Smooth muscle cell (in vitro differentiated cells): Measurements from ENCODE around the gene GPATCH4. TPM values are rescaled to one million over a fixed set of nuclear protein-coding genes. Genes with fewer than 3 reads are reported as not detected.
"Not testable (repeated sequence)": the region's sequence is repeated elsewhere in the genome, so short reads cannot be mapped to it uniquely, and the experiment has no call there.

Experiments used
- DNase-seq: peaks from one replicate; lab custom pipeline; 2025; ENCODE audit not compliant: unreplicated experiment; lab: John Stamatoyannopoulos, UW
- H2AFZ ChIP-seq: fragments of 200-600 bp; sonication (generic); 2 replicates; pipeline ENCODE4 v1.6.0; 2016; ENCODE audit warnings: antibody characterized with exemption, low read depth, mild to moderate bottlenecking
- H3F3A ChIP-seq: fragments of 200-600 bp; sonication (generic); 2 replicates; pipeline ENCODE4 v1.6.0; 2017; ENCODE audit warnings: antibody characterized with exemption, low read depth
- H3K27ac ChIP-seq: fragments of 200-600 bp; sonication (generic); 2 replicates; pipeline ENCODE4 v1.5.1; 2016; ENCODE audit warnings: low read depth, mild to moderate bottlenecking
- H3K27me3 ChIP-seq: fragments of 200-600 bp; sonication (generic); 2 replicates; pipeline ENCODE4 v1.6.1; 2016; ENCODE audit warnings: low read depth, mild to moderate bottlenecking
- H3K36me3 ChIP-seq: fragments of 200-600 bp; sonication (generic); 2 replicates; pipeline ENCODE4 v1.5.1; 2016; ENCODE audit warnings: low read depth
- H3K4me1 ChIP-seq: fragments of 200-600 bp; sonication (generic); 2 replicates; pipeline ENCODE4 v1.5.1; 2016; ENCODE audit warnings: low read depth
- H3K4me2 ChIP-seq: fragments of 200-600 bp; sonication (generic); 2 replicates; pipeline ENCODE4 v1.6.0; 2016; ENCODE audit warnings: mild to moderate bottlenecking
- H3K4me3 ChIP-seq: fragments of 200-600 bp; sonication (generic); 2 replicates; pipeline ENCODE4 v1.5.1; 2016; ENCODE audit warnings: mild to moderate bottlenecking
- H3K79me2 ChIP-seq: fragments of 200-600 bp; sonication (generic); 2 replicates; pipeline ENCODE4 v1.6.0; 2016; ENCODE audit warnings: low read depth, mild to moderate bottlenecking
- H3K9ac ChIP-seq: fragments of 200-600 bp; sonication (generic); 2 replicates; pipeline ENCODE4 v1.6.0; 2016; ENCODE audit warnings: low read depth
- H3K9me3 ChIP-seq: fragments of 200-600 bp; sonication (generic); replicated peaks from 2 replicates; pipeline ENCODE4 v1.5.1; 2016; ENCODE audit warnings: low read depth
- H4K20me1 ChIP-seq: fragments of 200-600 bp; sonication (generic); 2 replicates; pipeline ENCODE4 v1.6.0; 2016; ENCODE audit warnings: low read depth
- WGBS: methylation state at CpG from one replicate; pipeline ENCODE4 v1.1.7; 2016; ENCODE audit warnings: low lambda C conversion rate; 5-methylcytosine and 5-hydroxymethylcytosine counted together
- polyA plus RNA-seq: library from polyadenylated mRNA; unstranded; fragments of >200 nt; fragmentation: Nextera tagmentation; extraction: Ambion mirVana; gene quantifications from 2 replicates; pipeline ENCODE4 v1.2.1, GENCODE V29; 2016
- total RNA-seq: library from RNA; depleted of rRNA; stranded (reverse); fragments of >200 nt; gene quantifications from 2 replicates; pipeline ENCODE4 v1.2.3, GENCODE V29; 2014
- TF ChIP-seq, protein P1 (sequence below): fragments of 200-600 bp; sonication (generic); IDR thresholded peaks from 2 replicates; pipeline ENCODE4 v1.5.1; 2017; ENCODE audit warnings: borderline replicate concordance, mild to moderate bottlenecking, antibody characterized with exemption; ENCODE audit not compliant: insufficient read depth, poor library complexity, severe bottlenecking

GPATCH4 gene
- total and polyA plus RNA-seq, 2 experiments from 2014 or later = 11.9 to 19.9 TPM

- Histone ChIP-seq H3K4me3 (no peak overlapping the region), H3K4me2 (no peak overlapping the region), H3K4me1 (no peaks in the 10 kb centered on the region), H4K20me1 (no peaks in the 10 kb centered on the region), H3K27me3 (no peaks in the 10 kb centered on the region), H2AFZ (no peak overlapping the region), H3K9me3 (no peaks in the 10 kb centered on the region), H3K27ac (no peak overlapping the region), H3K79me2 (no peaks in the 10 kb centered on the region), H3K36me3 (no peaks in the 10 kb centered on the region), H3K9ac (no peak overlapping the region), H3F3A (no peaks in the 10 kb centered on the region)
- no peak for DNase-seq
- TF ChIP-seq, protein P1, sequence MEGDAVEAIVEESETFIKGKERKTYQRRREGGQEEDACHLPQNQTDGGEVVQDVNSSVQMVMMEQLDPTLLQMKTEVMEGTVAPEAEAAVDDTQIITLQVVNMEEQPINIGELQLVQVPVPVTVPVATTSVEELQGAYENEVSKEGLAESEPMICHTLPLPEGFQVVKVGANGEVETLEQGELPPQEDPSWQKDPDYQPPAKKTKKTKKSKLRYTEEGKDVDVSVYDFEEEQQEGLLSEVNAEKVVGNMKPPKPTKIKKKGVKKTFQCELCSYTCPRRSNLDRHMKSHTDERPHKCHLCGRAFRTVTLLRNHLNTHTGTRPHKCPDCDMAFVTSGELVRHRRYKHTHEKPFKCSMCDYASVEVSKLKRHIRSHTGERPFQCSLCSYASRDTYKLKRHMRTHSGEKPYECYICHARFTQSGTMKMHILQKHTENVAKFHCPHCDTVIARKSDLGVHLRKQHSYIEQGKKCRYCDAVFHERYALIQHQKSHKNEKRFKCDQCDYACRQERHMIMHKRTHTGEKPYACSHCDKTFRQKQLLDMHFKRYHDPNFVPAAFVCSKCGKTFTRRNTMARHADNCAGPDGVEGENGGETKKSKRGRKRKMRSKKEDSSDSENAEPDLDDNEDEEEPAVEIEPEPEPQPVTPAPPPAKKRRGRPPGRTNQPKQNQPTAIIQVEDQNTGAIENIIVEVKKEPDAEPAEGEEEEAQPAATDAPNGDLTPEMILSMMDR = no peak
- 73% methylated on average over 3 of the region's 3 CpGs for WGBS
Measured at GRCh38 chr1:156612666-156613065, 11.4 kb upstream of the GPATCH4 start.

DNA sequence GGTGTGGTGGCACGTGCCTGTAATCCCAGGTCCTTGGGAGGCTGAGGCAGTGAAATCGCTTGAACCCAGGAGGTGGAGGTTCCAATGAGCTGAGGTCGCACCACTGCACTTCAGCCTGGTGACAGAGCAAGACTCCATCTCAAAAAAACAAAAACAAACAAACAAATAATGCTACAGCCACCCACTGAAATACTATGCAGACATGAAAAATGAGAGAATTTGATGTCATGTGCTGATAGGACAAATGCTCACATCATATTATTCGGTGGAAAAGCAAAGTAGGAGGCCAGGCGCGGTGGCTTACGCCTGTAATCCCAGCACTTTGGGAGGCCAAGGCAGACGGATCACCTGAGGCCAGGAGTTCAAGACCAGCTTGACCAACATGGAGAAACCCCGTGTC is 8.8 kb upstream of the GPATCH4 start:
- H3K9ac ChIP-seq, H3F3A ChIP-seq, H2AFZ ChIP-seq, H3K4me3 ChIP-seq, H3K27ac ChIP-seq, H4K20me1 ChIP-seq, H3K4me2 ChIP-seq, H3K36me3 ChIP-seq, H3K27me3 ChIP-seq, H3K9me3 ChIP-seq, H3K4me1 ChIP-seq, H3K79me2 ChIP-seq, DNase-seq: not testable (repeated sequence)
- 88% methylated on average over 9 of the region's 9 CpGs for WGBS

DNA sequence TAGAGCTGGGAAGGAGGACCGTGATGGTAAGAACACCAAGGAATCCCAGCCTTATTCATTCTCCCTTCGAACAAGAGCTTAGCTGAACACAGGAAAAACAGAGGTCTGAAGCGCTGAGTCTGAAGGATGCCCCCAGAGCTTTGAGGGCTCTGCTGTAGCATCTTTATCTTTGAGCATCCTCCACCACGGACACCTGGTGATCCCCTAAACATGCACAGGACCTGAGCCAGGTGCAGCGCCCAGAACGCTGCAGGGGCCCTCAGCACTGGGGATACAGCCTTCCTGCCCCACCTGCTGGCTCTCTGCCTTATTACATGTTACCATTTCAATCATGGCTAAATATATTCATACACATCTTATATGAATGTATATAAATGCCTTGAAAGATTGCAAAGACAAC is 7.7 kb upstream of the GPATCH4 start:
- H3K4me3 ChIP-seq = no peak overlapping the region
- H3K9me3 ChIP-seq = no peaks in the 10 kb centered on the region
- H3K4me1 ChIP-seq = no peaks in the 10 kb centered on the region
- no peaks in the 10 kb centered on the region for H3K27me3 ChIP-seq
- no peaks in the 10 kb centered on the region for H3K36me3 ChIP-seq
- H4K20me1 ChIP-seq = no peaks in the 10 kb centered on the region
- no peak overlapping the region for H3K9ac ChIP-seq
- H3K4me2 ChIP-seq = no peak overlapping the region
- no peak overlapping the region for H2AFZ ChIP-seq
- TF ChIP-seq, protein P1 = peak; percentile 61
- WGBS = 56% methylated on average over 6 of the region's 6 CpGs
- H3K79me2 ChIP-seq = no peaks in the 10 kb centered on the region
- no peak overlapping the region for H3K27ac ChIP-seq
- no peaks in the 10 kb centered on the region for H3F3A ChIP-seq
- no peak for DNase-seq

DNA sequence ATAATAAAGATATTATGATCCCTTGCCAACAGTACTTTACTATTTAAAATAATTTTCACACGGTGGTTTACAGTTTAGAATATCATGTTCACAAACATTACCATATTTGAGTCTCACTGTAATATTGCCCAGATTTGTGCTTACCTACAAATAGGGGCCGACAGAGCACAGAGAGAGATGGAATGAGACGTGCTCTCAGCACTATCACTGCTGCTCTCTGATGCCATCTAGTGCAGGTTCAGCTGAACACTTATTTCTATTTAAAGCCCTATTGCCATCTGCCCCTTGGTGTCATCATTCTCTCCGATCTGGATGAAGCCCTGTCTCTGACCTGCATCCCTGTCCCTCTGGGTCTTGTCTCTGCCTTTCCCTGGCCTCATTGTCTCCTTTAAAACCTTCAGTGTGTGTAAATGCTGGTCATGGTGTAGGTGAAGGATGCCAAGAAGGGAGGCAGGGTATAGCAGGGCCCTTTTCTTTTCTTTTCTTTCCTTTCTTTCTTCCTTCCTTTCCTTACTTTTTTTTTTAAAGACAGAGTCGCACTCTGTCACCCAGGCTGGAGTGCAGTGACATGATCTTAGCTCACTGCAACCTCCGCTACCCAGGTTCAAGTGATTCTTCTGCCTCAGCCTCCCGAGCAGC is 6.9 kb upstream of the GPATCH4 start:
- Histone ChIP-seq H3K9me3 (no peaks in the 10 kb centered on the region), H4K20me1 (no peaks in the 10 kb centered on the region), H3K4me1 (no peaks in the 10 kb centered on the region), H3K27me3 (no peaks in the 10 kb centered on the region), H3K27ac (no peak overlapping the region), H3K4me3 (no peak overlapping the region), H3F3A (no peaks in the 10 kb centered on the region), H3K4me2 (no peak overlapping the region), H2AFZ (no peak overlapping the region), H3K9ac (no peak overlapping the region), H3K79me2 (no peaks in the 10 kb centered on the region), H3K36me3 (no peaks in the 10 kb centered on the region)
- TF ChIP-seq, protein P1 = peak; percentile 64
- WGBS = 32% methylated on average over 7 of the region's 7 CpGs
- no peak for DNase-seq

DNA sequence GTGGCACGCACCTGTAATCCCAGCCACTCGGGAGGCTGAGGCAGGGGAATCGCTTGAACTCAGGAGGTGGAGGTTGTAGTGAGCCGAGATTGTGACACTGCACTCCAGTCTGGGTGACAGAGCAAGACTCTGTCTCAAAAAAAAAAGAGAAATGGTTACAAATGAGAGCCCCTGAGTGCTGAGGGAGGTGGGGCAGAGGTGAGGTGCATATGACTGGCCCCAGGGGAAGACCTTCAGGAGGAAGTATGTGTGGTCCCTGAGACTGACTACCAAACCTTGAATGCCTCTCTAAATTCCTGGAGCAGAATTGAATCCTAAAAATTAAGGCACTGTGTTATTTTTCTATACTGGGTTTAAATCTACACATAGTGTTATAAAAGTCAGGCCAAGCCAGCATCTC is 6.1 kb upstream of the GPATCH4 start:
- H3K36me3 ChIP-seq, H3K27ac ChIP-seq, H3K4me3 ChIP-seq, DNase-seq, H3K79me2 ChIP-seq, H3K27me3 ChIP-seq, H3K9ac ChIP-seq, H3F3A ChIP-seq, H4K20me1 ChIP-seq, H3K4me1 ChIP-seq, H3K9me3 ChIP-seq, H3K4me2 ChIP-seq, H2AFZ ChIP-seq: not testable (repeated sequence)
- 90% methylated on average over 4 of the region's 4 CpGs for WGBS
